ENCODE data around the gene RBP2. TPM values are rescaled to one million over a fixed set of nuclear protein-coding genes. Genes with fewer than 3 reads are reported as not detected.

Gene RBP2
- total and polyA plus RNA-seq, 2 donors (not counting 3 experiments of a cell fraction or from before 2014, with no cell fraction given), result not detected

- H3K4me2 ChIP-seq (ENCODE audit: insufficient read depth, low read length), result no peak overlapping the region
- no peaks in the 10 kb centered on the region for H3K4me1 ChIP-seq (ENCODE audit: control insufficient read depth, extremely low read depth, insufficient read depth, low read length)
- H3K27me3 ChIP-seq (ENCODE audit: control insufficient read depth in 2 of 2, insufficient read depth in 2 of 2, low read length in 2 of 2), result no peaks in the 10 kb centered on the region
- H3K79me2 ChIP-seq (ENCODE audit: control insufficient read depth, insufficient read depth, low read length), result no peaks in the 10 kb centered on the region
- no peak overlapping the region for H3K9ac ChIP-seq (replicated peaks; ENCODE audit: extremely low read depth, insufficient read depth, low read length)
- no peaks in the 10 kb centered on the region for H3K36me3 ChIP-seq (ENCODE audit: control insufficient read depth in 2 of 2, extremely low read depth in 1 of 2, insufficient read depth in 2 of 2, low read length in 2 of 2)
- ChIA-PET CTCF (no interaction called here), POLR2A (no interaction called here)
- no peak overlapping the region for H3K4me3 ChIP-seq (replicated peaks in 1 of 3; ENCODE audit: insufficient read depth in 1 of 3, low read depth in 1 of 3, low read length in 3 of 3)
- DNase-seq (ENCODE audit: low read depth, low spot score), result no peak
- intact Hi-C loops (cut with micrococcal nuclease) (no loop called here), dilution Hi-C loops (cut with MboI; ENCODE audit: extremely low pct_ligation_motif_present, low sequenced_read_pairs) (no loop called here)
- no peak overlapping the region for H3K27ac ChIP-seq (ENCODE audit: insufficient read depth, low read depth, low read length)
- H3K9me3 ChIP-seq (replicated peaks; ENCODE audit: control insufficient read depth, insufficient read depth, low read length), result no peaks in the 10 kb centered on the region
- no TSS peak for BruUV-seq (replicated peaks)
- H3K9me1 ChIP-seq (replicated peaks; ENCODE audit: control insufficient read depth, extremely low read depth, insufficient read depth, low read length), result no peaks in the 10 kb centered on the region
- FAIRE-seq, result no peak
- TF ChIP-seq MAX (IDR thresholded peaks at IDR 0.05; ENCODE audit: insufficient read depth, insufficient read length), result no peak
- TF ChIP-seq POLR2AphosphoS5 (IDR thresholded peaks at IDR 0.05; ENCODE audit: insufficient read depth, low read depth, low read length), result no peak
- no peak for TF ChIP-seq FOS (IDR thresholded peaks at IDR 0.05; ENCODE audit: borderline replicate concordance, insufficient read depth, low read length)
- TF ChIP-seq JUN (IDR thresholded peaks at IDR 0.05; ENCODE audit: borderline replicate concordance, insufficient read depth, insufficient read length, low read depth), result no peak
- TF ChIP-seq CTCF (IDR thresholded peaks at IDR 0.05; ENCODE audit: extremely low read depth in 1 of 2, insufficient read depth in 1 of 2, low read depth in 1 of 2, low read length in 2 of 2), result no peak
- H4K20me1 ChIP-seq (replicated peaks; ENCODE audit: control insufficient read depth, extremely low read depth, insufficient read depth, low read length), result no peaks in the 10 kb centered on the region
- H2AFZ ChIP-seq (ENCODE audit: low read depth, low read length), result no peak overlapping the region
These were observed 29.6 kb upstream of the RBP2 start for GRCh38 chr3:139505829-139506386.
